GM19468 (cell line): ENCODE data around the gene COLQ.

Experiments used
- ATAC-seq: cut with Tn5 transposase; IDR thresholded peaks from one replicate; pipeline ENCODE4 v1.9.1; 2021; ENCODE audit warnings: mild to moderate bottlenecking, moderate library complexity, moderate number of reproducible peaks; ENCODE audit not compliant: unreplicated experiment; ENCODE audit errors: extremely low read depth

The COLQ gene

DNA sequence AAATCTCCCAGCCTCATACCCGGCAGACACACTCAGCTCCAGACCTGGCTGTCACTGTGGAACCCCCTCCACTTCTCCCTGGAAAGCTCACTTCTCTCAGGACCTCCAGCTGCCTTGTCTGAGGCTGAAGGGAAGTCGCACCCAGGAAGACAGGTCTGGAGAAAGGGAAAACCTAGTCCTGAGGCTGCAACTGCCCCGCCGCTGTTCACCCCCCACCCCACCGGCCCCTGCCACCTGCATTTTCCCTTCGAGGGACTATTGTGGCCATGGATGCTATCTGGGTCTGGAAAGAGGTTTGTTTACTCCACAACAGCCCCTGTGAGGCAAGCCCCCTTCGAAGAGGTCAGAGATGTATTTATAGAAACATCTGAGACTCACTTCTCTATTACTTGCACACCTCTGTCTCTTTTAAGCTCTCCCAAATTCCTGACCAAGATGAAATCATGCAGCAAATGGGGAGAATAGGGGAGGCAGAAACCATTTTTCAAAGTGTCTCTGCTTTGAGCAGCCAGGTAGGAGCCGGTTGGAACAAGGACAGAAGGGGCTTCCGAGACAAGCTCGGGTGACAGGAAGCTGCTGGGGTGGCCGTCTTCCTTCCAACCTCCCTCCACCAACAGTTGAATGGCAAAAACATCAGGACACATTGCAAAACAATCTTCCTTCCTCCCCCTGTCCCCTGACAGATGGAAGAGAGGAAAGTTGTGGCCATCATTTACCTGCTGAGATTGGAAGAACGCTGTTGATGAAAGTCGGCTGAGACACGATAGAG, 518 bp downstream of the COLQ start:
- no peak for ATAC-seq

DNA sequence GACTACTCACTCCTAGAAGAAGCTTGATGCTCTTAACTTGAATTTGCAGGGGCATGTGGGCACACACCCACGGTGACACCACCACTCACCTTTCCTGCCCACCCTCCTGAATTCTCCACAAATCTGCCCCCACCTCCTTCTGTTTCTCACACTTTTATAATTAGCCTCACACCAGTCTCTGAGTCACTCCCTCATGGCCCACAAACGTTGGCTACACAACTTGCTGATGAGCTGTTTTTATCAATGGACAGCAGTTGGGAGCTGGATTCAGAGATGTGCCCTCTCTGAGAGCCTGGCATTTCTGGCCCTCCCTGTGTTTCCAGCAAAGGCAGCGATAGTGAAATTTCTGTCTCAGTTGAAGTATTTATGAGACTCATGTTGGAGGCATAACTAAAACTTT, 1.3 kb downstream of the COLQ start:
- ATAC-seq = no peak

DNA sequence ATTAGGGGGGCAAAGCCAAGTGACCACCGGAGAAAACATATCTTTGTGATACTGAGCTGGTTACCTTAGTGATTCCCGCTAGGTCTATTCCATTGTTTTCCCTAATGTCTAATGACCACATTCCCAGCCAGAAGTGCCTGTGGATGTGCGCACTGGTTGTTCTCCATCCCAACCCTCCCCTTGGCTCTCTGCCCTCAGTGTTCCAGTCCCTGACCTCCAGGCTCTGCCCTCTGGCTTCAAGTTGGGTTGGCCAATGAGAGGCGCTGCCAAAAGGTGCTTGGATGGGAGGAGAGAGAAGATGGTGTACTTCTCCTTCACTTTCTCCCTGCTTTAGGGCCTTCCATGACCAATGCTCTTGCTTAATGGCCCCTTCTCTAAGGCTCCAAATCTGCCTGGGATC, 2.4 kb downstream of the COLQ start:
- no peak for ATAC-seq

DNA sequence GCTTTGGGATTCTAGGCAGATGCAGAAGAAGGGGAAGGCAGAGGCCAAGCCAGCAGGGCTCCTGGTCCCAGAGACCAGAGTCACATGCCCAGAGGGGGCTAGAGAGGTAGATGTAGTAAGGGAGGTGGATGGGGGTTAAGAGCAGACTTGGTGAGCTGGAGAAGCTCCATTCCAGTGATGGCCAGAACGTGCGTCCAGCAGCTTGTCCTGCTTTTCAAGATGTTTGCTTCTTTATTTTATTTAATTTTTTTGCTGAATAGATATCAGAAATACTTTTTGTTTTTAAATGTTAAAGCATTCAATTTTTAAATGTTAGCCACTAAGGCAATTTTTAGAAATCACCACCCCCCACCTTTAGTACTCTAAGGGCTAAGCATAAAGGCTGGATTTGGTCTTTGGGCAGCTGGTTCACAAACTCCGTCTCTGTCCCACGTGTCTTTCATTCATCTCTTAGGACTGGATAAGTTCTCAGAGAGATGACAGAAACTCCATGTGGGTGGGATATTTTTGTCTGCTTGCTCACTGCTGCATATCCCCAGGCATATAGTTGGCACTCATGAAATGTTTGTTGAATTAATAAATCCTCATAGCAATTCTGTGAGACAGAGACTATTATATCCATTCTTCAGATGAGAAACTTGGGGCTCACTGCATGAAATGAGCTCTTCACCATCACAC, 6.7 kb downstream of the COLQ start:
- ATAC-seq = no peak

DNA sequence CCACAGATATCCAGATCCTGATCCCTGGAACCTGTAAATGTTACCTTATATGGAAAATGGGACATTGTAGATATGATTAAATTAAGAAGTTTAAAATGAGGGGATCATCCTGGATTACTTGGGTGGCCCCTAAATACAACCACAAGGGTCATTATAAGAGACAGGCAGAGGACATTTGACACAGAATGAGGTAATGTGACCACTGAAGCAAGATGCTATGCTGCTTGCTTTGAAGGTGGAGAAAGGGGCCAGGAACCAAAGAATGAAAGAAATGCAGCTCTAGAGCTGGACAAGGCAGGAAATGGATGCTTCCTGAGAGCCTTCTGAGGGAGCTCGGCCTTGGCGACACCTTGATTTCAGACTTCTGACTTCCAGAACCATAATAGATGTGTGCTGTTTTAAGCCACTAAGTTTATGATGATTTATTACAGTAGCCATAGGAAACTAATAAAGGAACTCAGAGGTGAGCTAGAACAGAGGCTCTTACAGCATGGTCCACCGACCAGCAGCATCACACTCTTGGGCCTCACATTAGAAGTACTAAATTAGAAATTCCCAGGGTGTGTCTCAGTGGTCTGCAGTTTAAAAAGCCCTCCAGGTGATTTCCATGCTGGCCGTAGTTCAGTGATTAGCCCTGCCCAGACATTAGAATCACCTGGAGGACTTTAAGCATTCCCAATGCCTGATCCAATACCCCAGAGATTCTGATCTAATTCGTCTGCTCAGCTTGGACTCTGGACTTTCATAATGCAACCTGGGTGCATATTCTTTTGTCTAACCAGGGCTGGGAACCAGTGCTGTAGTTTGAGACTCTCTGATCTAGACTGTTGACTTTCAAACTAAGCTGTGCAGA, 7.5 kb downstream of the COLQ start:
- ATAC-seq = no peak

DNA sequence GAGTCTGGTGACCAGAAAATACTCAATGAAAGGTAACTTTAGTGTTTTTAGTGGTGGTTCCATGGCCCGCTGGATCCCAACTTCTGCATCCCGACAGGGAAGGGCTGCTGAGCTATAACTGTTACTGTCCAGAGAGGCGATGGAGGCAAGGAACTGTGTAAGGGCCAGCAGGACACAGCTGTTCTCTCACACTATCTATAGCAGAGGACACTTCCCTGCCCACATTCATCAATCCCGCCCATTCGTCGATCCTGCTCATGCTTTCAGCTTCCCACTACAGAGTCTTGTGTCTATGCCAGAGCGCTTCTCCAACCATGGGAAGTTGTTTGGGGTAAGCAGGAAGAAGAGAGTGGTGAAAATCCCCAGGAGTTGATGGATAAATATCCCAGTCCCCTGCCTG, 8.4 kb downstream of the COLQ start:
- no peak for ATAC-seq

DNA sequence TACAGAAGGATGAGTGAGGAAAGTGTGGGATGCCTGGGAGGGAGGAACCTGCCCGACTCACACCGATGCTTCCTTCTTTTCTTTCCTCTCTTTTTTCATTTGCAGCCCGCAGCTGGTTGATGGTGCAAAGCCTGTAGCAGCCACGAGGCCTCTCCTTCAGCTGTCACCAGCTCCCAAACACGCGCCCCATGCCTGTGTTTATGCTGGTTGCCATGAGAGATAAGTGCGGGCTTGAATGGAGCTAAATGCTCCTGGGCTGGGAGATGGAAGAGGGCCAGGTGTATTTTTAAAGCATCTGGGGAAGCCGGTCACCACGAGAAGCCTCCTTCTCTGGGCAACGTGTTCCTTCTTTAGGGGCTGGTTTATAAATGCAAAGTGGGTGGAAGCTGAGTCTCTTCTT, 9.3 kb downstream of the COLQ start:
- no peak for ATAC-seq

DNA sequence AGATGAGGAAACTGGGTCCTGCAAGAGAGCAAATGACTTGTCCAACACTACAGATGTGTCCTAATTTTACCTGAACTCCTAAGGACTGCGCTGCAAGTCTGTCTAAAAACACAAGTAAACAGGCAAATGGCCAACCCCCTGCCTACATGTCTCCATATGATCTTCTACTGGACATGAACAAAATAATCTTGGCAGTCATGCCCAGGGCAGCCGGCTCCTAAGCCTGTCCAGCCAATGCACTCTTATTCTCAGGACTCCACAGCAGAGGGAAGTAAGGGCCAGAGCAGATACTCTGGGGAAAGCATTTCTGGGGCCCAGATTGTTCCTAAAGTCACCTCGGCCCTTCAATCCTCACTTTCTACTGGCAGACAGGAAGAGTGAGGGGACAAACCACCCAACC, 10.3 kb downstream of the COLQ start:
- ATAC-seq = no peak

DNA sequence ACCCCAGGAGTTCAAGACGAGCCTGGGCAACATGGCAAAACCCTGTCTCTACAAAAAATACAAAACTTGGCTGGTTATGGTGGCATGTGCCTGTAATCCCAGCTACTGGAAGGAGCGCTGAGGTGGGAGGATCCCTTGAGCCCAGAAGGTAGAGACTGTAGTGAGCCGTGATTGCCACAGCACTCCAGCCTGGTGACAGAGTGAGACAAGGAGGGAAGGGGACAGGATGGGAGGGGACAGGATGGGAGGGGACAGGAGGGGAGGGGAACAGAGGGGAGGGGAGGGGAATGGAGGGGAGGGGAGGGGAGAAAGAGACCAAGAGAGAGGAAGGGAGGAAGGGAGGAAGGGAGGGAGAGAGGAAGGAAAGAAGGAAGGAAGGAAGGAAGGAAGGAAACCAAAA, 11.0 kb downstream of the COLQ start:
- no peak for ATAC-seq

DNA sequence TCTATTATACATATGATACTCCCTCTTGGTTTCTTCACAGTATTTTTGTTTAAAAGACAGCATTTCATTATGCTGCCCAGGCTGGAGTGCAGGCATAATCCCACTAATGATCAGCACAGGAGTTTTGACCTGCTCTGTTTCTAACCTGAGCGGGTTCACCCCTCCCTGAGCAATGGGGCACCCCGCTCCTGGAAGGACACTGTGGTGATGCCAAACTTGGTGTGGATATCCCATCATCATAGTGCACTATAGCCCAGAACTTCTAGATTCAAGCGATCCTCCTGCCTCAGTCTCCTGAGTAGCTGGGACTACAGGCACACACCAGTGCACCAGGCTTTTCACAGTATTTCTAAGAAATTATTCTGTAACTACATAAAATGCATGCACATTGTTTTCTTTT, 14.9 kb downstream of the COLQ start:
- ATAC-seq = no peak

DNA sequence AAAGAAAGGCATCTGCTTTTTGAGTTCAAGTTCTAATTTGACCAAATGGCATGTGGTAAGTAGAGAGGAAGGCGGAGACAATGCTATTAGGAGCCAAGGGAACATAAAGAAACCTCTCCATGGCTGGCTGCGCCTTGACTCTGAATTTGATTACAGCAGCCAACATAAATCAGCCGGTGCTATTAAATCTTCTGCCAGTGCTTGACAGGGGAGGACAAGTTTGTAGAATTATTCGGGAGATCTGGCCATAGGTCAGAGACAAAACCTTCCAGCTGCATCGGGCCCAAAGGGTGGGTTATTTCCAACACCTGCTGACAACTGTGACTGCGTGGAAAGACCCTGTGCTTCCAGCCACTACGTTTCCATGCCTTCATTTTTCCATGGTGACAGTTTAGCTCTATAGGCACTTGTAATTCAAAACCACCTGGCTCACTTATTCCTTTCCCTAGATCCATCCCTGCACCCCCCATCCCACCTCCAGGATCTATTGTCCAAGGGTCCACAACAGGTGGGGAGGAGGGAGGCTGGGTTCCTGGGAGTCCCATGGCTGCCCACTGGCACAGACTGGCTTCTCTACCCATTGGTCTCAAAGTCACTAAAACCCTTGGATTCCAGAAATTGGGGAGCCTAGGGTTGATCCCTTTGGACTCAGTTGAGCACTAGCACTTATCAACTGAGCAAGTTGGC, 15.9 kb downstream of the COLQ start:
- ATAC-seq = no peak

DNA sequence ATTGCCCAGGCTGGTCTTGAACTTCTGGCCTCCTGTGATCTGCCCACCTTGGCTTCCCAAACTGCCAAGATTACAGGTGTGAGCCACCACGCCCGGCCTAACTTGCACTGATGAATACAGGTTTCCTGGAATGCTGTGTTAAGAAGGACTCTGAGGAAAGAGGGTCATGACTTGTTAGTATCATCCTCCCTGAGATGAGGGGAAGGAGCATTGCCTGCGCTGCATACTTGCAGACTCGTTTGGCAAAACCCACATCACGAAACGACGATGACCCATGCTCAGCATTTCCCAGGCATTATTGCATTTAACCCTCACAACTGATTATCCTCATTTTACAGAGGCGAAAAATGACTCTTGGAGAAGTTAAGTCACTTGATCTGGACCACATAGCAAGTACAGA, 18.9 kb downstream of the COLQ start:
- ATAC-seq = no peak

DNA sequence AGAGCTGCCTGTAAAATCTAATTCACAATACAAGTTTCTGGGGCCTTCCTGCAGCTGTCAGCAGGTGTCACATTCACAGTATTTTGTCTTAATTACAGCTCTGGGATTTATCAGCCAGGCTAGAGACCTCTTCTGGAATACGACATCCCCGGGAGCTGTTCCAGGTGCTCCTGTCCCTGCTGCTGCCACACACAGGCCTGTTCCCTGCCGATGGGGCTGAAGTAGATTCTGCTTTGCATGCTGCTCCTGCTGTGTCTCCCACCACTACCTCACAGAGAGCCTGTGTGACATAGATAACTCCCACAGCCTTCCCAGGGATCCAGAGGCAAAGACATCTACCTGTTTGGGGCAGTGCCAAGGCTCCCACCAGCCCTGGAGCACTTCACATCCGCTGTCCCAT, 20.4 kb downstream of the COLQ start:
- ATAC-seq = no peak

DNA sequence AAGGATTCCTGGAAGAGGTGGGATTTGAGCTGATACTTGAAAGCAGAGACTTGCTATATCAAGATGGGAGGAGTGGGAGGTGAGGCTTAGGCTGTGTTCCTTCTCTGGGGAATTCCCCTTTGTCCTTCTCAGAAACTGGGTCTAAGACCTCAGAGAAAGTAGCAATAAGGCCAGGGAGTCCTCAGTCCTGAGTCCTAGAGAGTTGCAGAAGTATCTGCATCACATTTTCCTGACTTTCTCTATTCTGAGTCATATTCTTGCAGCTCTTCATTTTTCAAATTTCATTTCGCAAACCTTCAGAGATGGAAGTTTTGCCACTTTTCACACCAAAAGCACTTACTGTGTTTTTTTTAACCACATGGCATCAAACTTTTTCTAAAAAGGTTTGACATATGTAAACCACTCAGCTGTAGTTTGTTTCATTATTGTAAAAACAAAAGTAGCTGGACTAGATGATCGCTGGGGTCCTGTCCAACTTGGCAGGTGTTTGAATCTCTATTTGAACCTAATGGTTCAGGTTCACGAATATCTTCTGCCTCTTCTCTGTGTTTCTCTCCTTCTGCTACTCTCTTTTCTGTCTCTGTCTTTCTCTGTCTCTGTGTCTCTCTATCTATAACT, 21.3 kb downstream of the COLQ start:
- ATAC-seq = no peak

DNA sequence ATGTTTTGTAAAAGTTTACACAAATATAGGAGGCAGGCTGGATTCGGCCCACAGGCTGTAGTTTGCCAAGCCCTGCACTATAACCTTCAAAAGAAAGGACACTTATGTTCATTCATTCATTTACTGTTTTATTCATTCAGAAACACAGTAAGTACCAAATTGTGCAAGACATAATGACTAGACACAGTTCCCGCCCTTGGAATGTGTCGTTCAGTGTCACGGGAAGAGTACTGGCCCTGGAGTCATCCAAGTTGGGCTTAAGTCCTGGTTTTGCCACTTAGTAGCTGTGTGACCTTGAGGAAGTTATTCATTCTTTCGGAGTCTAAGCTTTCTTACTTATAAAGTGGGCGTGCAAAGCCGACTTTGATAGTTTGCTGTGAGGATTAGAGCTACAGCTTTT, 22.0 kb downstream of the COLQ start:
- ATAC-seq = no peak

DNA sequence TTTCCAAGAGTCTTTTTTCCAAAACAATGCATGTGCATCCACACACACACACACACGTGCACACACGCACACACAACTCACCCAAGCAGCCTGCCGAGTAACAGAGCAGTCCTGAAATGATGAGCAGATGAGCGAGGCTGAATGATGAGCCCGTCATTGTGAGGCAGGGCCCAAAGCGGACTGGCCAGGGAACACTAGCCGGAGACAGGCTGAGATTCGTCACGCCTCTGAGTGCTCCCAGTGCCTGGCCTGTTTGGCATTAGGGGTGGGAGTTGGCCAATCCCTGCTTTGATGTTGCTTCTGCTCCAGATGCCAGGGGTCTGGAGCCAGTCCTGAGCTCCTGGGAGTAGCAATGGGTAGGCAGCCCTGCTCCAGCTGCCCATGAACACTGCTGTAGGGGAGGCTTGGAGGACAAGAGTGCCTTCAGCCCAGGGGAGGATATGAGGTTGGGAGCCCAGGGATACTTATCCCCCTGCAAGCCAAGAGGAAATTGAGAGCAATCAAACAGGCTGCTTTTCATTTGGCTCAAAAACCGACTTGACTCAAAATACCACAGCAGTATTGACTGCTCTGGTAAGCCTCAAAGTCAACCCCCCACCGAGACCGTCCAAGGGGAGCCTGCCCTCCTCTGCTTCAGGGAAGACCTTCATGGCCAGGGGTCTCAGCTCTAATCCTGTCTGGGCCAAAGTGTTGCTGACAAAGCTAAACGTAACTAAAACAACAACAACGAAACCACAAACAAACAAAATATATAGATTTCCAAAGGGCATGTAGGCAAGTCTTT, 22.9 kb downstream of the COLQ start:
- ATAC-seq = no peak

DNA sequence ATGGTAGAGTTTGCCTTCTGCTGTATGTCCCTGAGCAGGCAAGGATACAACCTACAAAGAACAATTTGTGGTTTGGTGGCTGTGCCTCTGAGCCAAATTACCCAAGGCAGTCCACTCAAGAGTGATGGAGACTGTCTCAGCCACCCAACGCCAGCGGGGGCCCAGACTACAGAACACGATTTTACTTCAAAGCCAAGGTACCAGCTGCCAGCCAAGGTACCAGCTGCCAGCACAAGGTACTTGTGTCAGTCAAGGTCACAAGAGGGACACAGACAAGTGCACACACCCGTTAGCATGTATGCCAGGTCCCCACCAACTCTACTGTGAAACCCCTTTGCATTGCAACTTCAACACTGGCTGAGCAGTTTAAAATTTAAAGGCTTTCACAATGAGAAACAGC, 23.5 kb downstream of the COLQ start:
- ATAC-seq = no peak

DNA sequence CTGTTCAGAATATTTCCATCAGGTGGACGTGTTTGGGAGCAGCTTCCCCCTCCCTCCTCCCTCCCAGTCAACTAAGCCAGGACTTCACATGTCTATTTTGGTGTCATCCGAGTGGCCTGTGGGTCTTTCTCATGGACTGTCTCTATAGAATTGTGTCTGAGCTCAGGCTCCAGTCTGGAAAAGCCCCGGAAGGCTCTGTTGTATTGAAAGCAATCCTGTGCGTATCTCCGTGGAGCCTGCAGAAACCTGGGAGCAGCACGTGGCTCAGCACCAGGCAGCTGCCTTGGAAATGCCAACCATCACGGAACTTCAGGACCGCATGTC, 25.2 kb downstream of the COLQ start:
- no peak for ATAC-seq

DNA sequence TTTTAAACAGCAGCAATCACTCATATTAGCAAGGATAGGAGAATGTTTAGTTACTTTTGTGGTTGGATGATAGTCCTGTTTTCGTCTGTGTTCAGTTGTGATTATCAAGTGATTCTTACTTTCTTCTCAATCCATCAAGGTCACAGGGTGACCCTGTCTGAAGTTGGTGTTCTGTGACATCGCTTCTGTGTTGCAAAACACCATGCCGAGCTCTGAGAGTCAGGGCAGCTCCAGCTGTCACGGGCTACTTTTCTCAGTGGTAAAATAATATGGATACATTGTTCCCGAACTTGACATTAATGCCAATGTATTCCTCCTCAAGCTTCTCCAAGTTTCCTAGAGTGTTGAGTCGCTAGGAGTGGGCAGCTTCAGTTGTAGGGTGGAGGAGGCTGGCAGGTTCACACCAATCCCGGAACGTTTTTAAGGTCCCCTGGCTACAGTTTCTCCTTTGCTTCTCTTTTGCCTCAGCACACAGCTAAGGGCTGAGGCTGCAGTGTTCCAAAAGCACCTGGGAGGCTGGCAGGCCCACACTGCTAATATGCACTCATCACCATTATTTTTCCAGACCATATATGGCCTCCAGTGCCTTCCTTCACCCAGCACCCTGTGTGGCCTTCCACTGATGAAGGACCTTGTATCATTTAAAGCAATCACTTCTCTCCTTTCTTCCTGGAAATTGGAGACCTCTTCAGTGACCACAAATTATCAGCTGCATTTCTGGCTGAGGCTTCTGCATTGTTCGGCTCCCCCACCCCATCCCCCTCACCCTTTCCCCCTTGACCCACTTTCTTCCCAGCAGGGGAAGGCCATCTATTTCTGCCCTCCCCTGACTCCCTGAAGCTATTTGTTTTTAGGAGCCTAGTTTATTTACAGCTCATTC, 25.8 kb downstream of the COLQ start:
- no peak for ATAC-seq
